ENCODE data around the gene B4GALT3.
"Not testable (repeated sequence)": the region's sequence is repeated elsewhere in the genome, so short reads cannot be mapped to it uniquely, and the experiment has no call there.

Gene B4GALT3

DNA sequence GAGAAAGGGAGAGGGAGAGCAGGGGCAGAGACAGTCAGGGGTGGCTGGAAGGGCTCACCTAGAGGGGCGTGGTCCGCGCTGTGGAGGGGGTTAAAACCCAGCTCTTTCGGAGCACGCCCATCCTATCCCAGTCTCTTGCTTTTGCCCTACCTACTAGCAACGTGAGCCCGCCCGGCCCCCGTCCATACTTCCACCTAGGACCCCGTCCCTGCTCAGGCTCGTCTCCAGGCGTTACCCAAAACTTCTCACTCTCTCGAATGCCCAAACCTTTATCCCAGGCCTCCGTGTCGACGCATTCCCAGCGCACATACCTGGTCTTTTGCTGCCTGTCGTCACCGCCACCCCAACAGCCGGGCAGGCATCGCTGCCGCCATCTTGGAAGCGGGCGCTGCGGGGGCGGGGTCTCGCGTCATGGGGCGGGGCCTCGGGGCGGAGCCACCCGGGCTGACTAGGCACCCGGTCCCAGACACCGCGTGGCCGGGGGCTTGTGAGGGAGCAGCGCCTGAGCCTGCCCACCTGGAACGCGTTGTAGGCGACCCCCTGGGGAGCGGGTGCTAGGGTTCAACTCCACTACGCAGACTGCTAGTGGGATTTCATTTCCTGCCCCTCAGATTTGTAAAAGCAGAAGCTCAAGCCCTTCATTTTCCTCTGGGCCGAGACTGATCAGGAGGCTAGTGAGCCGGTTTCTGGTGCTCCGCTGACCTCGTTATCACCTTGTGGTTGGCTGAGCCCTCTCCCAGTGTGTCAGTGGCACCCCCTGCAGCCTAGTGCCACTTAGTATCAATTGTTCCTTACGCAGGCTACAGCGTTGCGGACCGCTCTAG, at the start of gene B4GALT3:
Gene B4GALT3, minus strand, starts transcription at position 396 of the 824 bp plus-strand sequence. CDS start 1,447 bp downstream, outside the sequence.
- DNase-seq, result peak; percentile 27

DNA sequence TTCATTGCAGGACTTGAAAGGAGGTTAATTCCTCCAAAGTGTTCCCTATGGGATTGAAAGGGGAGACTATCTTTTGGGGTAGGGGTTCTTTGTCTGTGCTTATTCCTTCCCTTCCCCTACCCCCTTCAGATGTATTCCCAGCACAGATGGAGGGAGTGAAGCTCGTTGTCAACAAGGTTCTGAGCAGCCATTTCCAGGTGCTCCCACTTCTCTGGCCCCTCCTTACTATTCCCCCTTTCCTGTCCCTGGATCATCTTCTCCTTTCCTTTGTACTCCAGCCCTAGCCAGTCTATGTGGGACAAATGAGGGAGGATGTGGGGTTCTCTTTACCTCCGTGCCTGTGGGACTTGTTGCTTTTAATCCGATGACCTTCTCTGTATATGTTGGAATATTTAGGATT, 49.5 kb upstream of the B4GALT3 start:
- no peak for DNase-seq

DNA sequence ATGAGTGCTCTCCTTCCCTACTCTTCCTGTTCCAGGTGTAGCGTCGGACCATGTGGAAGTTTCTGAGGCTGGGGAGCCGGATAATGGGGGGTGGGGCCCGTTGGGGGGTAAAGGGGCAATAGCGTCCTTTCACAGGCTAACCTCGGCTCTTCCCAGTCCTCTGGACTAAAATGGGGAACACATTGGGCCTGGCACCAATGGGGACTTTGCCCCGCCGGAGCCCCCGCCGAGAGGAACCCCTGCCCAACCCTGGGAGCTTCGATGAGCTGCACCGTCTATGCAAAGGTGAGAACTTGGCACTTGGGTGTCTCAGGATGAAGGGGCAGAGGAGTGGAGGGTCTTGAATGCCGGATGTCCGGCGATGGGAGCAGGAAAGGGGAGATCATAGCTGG, 49.0 kb upstream of the B4GALT3 start:
- DNase-seq, result no peak

DNA sequence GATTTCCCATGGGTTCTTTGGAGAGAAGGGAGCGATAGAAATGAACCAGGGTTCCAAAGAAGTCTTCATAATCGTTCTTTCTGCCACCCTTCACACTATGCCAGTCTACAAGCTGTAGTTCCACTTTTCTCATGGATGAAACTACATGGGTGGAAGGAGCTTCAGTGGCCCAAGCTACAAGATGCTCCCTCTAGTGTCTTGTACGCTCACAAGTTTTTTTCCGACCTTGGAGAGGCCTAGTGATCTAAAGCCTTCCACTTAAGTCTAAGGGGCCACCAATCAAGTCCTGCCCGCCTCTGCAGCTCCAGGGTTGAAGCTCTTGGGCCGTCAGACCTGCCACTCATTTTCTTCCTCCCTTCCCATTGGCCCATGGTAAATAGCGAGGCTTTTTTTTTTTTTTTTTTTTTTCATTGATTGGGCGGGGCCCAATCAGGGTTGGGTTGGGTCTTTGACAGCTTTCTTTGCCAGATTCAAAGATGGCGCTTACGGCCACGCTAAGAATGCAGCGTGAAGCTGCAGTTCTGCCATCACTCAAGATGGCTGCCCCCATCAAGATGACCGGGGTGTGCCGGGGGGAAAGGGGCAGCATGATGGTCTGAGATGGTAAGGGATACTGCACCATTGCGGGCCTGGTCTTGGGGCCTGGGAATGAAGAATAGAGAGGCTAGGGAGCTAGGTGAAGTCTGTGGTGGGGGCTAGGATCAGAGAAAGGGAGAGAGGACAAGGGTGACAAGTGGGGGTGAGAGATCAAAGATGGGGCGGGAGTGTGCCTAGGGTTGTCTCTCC, 48.4 kb upstream of the B4GALT3 start, which contains the start of gene TOMM40L:
Gene TOMM40L, plus strand, starts transcription at position 527 of the 786 bp plus-strand sequence. CDS start 430 bp downstream, outside the sequence.
- peak; percentile 98 for DNase-seq

DNA sequence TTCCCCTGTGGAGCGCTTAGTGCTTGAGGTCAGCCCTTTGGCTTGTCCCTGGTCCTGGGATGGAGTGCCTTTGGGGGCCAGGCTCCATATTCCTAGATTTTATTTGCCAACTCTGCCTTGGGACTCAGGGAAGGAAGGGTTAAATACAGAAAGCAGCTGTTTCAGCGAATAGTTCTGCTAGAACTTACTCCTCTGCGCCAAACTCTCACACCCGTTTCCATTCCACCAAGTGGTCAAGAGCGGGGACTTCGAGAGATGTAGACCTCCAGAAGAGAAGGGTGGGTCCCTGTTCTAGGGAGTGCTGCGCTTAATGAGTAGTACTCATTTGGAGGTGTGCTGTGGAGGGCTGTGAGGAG, 47.8 kb upstream of the B4GALT3 start:
- no peak for DNase-seq

DNA sequence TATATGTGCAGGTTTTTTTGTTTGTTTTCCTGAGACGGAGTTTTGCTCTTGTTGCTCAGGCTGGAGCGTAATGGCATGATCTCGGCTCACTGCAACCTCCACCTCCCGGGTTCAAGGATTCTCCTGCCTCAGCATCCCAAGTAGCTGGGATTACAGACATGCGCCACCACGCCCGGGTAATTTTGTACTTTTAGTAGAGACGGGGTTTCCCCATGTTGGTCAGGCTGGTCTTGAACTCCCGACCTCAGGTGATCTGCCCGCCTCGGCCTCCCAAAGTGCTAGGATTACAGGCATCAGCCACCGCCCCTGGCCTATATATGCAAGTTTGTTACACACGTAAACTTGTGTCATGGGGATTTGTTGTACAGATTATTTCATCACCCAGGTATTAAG, 47.4 kb upstream of the B4GALT3 start:
- DNase-seq, result not testable (repeated sequence)

DNA sequence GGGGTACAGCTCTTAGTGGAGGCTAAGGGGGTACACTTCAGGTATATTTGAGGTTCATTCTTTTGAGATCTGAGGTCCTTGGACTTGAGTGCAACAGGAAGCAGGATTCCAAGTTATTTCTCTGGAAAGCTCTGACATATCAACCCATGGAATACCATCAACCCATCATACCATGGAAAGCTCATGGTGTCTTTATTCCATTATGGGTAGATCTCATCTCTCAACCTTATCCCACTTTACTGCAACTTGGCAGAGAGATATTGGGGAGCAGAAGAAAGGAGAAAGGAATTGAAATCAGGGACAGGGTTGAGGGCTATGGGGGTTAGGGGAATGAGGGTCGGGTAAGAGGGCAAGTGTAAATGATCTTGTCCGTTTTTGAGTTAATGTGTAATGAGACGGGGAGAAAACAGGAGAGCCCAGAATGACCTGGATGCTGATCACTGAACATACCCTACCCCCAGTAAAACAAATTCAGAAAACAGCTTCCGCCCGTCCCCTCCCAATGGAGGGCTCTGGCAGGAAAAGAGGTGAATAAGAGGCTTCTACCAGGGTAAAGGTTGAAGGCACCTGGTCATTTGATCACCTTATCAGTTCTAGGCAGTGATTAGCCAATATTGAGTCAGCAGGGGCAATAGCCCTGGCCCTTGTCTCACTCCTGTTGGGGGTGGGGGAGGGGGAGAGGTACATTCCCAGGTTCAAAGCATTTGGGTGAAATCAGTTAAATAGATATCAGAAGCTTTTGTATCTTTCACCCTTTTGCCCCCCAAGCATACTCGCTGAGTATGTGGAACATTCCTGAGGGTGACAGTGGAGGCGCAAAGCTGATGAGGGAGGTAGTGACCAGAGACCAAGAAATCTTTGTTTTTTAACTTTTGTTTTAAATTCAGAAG, 46.7 kb upstream of the B4GALT3 start:
- DNase-seq, result no peak

DNA sequence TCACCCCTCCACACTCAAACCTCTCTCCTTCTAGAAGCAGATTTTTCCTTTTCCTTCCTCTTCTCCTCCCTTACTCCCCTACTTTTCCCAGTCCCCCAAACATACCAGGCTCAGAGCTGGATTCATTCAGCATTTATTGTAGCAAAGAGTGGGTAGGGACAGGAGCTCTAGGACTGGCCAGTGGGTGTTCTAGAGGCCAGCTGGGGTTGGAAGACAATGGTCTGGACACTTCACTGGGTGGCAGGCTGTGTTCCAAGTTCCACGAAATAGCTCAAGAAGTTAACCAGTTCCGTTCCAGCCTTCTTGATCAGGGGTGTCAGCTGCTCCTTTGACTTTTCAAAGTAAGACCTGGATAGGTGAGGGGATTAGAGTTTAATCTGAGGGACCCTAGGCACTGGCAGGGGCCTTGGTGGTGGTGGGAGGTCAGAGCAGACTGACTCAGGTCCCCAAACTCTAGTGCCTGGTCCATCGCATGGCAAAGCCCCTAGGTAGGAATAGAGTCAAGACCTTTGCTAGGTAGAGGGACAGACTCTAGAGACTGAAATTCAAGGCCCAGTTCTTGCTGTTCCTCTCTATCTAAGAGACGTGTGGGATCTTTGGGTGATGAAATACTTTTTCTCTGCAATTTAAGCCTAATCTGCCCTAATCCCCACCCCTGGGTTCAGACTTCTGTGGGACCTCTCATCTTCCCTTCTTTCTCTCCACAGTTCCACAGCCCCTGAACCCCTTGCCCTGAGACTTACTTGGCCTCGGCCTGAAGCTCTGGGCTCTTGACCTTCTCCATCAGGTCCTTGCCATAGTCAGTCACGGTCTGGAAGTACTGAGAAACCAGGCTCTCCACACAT, 45.1 kb upstream of the B4GALT3 start:
- no peak for DNase-seq

DNA sequence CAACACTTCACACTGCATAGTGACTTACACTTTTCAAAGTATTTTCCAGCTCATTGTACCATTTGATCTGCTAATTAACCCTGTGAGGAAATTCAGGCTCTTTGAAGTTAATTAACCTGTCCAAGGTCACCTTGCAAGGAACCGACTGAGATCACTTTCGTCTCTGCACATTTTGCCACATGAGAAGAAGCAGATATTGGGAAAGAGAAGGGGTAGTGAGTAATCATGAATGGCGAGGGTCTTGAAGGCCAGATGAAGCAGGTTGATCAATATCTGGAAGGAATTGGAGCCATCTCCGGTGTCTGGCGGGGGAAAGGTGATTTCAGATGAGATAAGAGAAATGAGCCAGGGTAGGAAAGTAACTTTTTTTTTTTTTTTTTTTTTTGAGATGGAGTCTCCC, 42.7 kb upstream of the B4GALT3 start:
- DNase-seq, result no peak

DNA sequence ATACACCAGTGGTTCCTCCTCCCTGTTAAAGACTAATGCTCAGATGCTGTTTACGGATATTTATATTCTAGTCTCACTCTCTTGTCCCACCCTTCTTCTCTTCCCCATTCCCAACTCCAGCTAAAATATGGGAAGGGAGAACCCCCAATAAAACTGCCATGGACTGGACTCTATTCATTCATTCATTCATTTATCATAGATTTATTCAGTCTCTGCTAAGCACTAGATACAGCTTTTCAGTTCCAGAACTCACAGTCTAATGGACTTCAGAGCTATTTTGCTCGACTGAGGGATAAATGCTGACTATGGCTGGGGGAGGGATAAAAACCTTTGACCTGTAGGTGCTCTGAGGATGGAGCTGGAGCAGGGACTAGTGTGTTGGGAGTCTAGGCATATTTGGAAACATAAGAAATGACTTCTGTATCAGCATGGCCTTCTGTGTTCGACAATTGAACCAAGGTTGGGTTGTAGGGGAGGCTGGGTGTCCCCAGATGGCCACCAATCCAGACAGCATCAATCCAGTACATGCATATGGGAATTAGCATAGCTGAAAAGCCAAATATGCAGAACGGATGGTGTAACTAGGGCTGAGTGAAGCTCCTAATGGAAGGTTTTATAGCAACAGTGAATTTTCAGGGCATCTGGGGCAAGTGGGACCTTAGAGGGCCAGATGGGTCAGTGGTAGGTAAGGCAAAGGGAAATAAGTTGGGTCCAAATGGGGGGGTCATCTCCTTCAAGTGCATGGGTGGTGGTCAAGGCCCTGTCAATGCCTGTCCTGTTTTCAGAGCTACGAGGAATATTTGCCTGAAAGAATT, 42.0 kb upstream of the B4GALT3 start:
- no peak for DNase-seq

DNA sequence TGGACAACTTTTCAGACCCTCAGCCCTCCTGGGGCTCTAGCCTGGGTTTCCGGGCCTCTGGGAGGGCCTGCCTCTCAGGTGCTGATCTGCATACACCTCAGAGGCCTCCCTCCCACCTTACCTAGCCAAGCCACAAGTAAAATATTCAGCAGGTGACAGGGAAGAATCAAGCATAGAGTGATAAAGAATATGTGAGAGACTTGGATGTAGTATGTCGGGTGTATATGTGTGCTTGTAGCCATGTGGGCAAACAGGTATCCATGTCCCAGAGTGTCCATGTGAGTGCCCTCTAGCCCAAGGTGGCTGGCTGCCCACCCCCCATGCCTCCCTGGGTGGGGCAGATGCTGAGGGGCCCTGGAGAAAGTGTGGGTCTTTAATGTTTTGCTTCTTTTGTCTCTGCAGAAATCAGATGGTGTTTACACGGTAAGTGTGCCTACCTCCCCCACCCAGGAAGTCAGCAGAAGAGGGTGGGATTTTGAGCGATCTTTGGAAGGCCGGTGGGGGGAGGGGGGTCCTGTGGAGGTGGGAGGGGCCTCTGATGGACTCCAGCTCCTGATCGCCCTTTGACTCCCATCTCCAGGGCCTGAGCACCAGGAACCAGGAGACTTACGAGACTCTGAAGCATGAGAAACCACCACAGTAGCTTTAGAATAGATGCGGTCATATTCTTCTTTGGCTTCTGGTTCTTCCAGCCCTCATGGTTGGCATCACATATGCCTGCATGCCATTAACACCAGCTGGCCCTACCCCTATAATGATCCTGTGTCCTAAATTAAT, 41.2 kb upstream of the B4GALT3 start:
- no peak for DNase-seq

DNA sequence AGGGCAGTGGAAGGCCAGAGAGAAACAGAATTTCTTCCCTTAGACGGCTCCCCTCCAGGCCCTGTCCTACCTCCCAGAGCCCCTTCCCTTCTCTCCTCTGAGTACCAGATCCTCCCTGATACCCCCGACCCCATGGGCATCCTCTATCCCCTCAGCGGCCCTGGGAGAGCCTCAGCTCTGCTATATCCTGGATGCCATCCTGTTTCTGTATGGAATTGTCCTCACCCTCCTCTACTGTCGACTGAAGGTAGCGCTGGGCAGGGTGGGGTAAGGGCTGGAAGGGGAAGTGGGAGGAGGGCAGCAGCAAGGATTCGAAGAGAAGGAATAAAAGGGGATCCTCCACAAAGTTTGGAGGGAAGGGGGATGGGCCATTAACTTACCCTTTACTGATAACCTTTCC, 40.5 kb upstream of the B4GALT3 start:
- DNase-seq, result no peak

DNA sequence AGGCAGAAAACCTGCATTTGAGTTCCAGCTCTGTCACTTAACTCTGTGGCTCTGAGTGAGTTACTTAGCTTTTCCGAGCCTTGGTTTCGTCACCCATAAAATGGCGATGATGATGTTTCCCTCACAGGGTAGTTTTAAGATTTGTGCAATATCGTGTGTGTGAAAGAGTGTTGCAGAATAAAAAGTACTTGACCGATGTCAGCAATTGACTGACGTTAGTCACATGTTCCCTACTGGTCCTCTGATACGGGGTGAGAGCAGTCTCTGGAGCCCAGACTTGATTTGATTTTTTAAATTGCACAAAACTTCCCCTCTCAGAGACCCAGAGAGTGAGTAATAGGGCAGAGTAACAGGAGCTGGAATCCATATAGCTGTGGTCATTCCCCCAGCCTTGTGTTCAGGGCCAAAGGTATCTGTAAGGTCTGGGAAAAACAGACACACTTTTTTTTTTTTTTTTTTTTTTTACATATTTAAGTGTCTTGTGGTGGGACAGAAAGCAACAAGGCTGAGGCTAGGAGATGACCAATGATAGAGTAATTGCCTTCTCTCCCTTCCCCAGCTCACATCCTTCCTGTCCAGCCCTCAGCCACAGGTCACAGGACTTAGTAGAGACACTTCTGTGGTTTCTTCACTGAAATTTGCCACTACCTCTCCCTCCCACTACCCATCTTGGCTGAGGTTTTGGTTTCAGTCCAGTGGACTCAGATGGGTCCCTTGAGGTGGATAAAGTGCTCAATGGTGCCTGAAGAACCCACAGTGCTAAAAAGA, 39.8 kb upstream of the B4GALT3 start:
- no peak for DNase-seq

DNA sequence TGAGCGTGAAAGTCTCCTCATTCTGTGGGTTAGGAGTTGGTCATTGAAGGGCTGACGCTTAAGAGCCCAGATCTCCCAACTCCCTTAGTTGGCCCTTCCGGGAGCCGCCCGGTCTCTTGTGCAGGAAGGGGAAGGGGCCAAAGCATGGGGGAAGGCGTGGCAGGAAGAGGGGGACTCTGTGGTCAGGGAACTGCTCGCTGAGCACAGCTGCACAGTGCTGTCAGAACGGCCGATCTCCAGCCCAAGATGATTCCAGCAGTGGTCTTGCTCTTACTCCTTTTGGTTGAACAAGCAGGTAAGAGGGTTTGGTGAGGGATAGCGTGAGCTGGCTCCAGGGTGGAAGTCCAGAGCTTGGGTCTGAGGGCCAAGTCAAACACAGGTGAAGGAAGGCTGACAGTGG, 37.8 kb upstream of the B4GALT3 start, which contains the start of gene FCER1G:
Gene FCER1G, plus strand, starts transcription at position 220 of the 400 bp plus-strand sequence. Its CDS starts 27 bp downstream, at position 247.
- no peak for DNase-seq

DNA sequence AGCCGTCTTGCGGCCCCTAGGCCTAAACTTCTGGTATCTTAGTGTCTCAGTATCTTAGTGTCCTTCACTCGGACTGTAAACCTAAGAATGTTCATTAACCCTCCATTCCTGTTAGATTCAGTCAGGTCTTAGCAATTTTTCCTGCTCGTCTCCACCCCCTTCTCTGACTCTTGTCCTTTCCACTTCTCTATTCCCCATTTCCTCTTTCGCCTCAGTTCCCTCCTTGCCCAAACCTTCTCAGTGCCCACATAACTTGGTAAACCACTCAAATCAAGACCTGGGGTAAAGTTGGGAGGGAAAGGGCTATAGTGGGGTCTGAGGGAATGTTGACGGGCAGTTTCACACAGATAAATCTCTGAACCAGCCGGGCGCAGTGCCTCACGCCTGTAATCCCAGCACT, 37.1 kb upstream of the B4GALT3 start:
- no peak for DNase-seq

DNA sequence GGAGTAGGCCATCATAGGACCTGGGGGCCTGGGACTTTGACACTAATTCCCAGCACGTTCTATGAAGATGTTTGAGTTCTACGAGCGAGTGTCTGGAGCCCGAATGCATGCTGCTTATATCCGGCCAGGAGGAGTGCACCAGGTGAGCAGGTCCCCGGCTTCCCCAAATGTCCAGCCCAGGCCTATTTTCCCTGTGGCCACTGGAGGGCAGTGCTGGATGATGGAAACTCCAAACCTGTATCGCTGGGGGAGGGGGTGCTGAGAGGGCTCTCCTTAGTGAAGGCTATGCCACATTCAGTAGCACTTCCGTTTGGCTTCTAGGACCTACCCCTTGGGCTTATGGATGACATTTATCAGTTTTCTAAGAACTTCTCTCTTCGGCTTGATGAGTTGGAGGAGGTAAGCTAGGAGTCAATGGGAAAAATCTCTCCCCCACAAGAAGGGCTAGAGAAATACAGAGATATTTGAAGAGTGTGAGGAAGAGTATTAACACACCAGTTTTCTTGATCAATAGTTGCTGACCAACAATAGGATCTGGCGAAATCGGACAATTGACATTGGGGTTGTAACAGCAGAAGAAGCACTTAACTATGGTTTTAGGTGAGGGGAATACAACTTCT, 32.6 kb upstream of the B4GALT3 start:
- peak; percentile 71 for DNase-seq

DNA sequence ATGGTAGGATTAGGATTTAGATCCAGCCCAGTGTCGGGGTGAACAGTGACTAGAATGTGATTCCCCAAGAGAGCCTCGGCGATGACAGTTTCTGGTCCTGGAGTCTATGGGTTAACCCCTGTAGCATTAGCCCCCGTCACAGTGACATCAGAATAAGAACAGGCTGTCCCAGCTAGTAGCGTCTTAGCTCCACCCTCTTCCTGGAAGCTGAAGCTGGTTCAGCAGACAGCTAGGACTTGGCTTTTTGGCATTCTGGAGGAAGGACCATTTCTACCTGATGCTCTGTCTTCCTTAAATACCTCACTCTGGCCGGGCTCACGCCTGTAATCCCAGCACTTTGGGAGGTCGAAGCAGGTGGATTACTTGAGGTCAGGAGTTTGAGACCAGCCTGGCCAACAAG, 29.9 kb upstream of the B4GALT3 start:
- no peak for DNase-seq

DNA sequence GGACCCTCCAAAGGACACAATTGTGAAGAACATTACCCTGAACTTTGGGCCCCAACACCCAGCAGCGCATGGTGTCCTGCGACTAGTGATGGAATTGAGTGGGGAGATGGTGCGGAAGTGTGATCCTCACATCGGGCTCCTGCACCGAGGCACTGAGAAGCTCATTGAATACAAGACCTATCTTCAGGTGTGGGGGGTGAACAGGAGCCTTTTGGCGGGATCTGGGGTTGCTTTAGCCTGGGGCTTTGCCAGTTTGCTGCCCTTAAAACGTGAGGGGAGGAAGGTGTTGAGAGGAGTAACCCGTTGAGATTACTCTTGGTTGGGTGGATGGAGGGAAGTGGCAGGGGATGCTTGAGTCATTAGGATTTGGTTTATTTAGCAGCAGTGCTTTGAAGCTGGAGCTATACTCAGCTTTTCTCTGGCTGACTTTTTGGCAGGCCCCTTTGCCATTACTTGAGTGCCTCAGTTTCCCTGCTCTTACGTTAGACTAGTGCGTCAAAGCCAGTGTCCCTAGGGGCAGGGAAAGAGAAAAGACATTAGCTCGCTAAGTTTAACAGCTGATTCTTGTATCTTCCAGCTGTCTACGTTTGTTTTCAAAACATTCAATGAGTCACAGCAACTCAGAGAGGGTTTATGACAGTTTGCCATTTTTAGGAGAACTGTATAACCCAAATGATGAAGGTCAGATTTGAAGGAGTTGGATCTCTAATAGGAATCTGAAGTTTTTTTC, 29.3 kb upstream of the B4GALT3 start:
- no peak for DNase-seq
